GM19035 (cell line): ENCODE results near the gene TUBA3C.
"Not testable (repeated sequence)": the region's sequence is repeated elsewhere in the genome, so short reads cannot be mapped to it uniquely, and the experiment has no call there.

Experiments
- ATAC-seq: cut with Tn5 transposase; IDR thresholded peaks from one replicate; pipeline ENCODE4 v1.9.1; 2021; ENCODE audit not compliant: unreplicated experiment

Gene TUBA3C

GRCh38 chr13:19181621-19182485 lies at the start of gene TUBA3C:
TSS of gene TUBA3C (minus strand) at chr13:19181824. CDS start at chr13:19181747, 77 bp downstream.
- ATAC-seq: no peak

DNA sequence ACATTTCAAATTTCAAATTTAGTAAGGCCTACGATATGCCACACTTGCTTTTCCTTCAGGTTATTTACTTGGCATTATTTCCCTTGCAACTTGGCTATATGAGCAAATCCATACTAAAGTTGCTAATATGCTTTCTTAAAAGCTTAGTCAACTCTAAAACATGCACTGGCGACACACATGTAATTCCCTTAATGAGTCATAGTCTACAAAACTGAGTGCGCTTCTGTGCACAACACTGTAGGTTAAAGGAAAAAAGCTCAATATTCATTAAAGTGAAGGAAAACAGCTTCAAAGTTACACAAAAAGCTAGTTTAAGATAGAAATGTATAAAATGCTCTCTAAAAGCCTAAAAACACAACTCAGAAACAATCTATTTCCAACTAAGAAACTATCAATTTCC lies 25.8 kb upstream of the TUBA3C start:
- ATAC-seq: not testable (repeated sequence)

GRCh38 chr13:19192622-19193021 lies 11.0 kb upstream of the TUBA3C start:
- not testable (repeated sequence) for ATAC-seq

DNA sequence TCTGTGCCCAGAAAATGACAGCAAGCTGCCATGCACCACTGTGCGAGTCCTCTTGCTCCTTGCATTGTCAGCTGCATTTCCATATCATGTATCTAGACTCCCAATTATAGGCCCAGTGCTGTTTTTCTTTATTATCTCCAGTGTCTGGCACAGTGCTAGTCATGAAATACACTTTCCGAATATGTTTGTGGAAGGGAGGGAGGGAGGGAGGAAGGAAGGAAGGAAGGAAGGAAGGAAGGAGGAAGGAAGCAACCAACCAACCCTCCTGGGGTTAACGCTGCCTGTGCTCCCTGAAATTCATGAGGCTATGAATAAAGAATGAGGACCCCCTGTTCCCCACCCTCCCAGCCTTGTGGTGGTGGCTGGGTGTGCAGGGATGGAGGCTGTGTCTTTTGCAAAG lies 8.3 kb upstream of the TUBA3C start:
- not testable (repeated sequence) for ATAC-seq

DNA sequence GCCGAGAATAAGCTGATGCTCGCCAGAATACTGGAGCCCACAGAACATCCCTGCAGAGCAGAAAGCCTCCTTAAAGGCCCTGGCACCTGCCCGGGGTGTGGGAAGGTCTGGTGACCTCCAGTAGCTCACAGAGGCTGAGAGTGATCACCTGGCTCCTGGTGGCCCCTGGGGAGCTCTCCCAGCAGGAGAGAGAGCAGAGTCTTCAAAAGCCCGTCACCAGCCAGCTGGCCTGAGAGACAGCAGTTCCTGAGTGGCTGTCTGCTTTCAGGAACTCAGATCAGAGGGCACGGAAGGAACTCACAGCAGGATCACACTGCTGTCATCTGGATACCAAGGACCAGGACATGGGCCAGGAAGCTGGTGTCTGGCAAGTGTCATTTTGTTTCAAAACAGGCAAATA lies 7.7 kb upstream of the TUBA3C start:
- not testable (repeated sequence) for ATAC-seq

- ATAC-seq: no peak
Observed at GRCh38 chr13:19185865-19186645, 4.4 kb upstream of the TUBA3C start.

DNA sequence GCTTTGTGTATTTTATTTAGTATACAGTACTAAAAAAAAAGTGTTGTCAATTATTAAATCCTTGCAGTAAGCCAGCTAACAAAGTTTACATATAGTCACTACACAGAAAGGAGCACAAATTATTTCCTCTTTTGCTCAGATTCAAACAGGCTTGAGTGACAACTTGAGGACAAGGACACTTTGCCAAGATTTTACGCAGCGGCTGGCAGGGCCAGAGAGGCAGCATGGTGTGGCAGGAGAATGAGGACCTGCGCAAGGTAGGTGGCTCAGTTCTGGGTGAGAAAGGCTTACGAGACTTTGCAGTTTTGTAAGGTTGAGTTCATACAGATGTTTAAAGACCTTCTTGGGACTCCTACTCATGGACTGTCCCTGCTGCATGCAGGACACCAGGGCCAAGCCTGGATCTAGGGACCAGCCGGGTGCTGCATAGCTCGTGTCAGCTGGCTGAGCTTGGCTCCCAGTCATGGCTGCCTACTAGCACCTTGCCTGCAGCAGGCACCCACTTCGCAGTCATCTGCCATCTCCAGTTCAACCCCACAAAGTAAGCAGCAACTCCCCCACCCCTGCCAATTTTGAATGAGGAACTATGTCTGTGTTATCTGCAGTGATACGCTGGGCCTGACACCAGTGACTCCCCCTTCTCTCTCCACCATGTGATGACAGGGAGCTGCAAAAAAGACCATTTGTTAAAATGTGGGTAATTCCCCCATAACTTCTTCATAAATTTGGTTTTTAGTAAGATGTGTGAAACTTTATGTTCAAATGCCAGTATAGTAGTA lies 3.7 kb upstream of the TUBA3C start:
- ATAC-seq: no peak

DNA sequence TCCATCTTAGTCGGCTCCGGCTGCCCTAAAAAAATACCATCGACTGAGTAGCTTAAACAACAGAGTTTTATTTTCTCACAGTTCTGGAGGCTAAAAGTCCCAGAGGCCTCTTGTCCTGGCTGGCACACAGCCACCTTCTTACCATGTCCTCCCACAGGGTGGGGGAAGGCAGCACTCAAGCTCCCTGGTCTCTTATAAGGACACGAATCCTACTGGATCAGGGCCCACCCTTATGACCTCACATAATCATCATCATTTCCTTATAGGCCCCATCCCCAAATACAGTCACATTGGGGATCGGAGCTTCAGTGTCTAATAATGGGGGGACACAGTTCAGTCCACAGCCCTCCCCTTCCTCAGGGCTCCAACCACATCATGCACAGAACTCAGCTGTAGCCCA lies 2.6 kb upstream of the TUBA3C start:
- no peak for ATAC-seq

DNA sequence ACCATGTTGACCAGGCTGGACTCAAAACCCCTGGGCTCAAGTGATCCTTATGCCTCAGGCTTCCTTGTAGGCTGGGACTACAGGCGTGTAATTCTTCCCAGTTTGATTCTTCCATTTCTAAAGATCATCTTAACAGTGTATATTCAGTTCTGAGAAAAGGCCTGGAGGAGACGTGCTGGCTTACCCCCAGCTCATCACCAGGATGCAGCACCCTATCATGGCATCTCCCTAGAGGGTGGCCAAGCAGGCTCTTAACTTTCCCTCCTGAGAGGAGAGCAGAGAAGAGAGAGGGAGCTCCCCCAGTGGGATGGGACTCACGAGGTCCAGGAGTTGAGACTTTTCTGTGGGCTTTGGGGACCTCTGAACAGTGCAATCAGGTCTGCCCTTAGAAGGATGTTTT lies 2.1 kb upstream of the TUBA3C start:
- ATAC-seq: no peak

GRCh38 chr13:19182536-19182935 lies 912 bp upstream of the TUBA3C start:
- no peak for ATAC-seq

DNA sequence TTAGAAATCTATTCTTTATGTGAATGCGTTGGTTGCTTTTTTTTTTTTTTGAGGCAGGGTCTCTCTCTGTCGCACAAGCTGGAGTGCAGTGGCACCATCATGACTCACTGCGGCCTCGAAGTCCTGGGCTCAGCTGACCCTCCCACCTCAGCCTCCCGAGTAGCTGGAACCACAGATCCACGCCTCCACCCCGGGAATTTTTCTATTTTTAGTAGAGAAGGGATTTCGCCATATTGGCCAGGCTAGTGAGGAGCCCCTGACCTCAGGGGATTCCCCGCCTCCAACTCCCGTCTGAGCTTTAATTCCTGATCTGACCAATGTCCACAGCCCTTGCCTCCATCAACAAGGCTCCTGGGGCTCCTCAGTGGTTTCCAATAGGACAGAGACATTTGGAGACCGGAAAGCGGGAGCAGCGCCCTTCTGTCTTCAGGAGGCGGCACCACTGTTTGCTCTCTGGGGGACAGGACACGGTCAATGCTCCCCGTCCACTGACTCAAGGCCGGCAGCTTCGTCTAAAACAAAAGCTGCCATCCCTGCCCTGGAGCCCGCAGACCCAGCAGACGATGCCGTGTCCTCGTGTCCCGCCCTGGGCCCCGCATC lies 503 bp downstream of the TUBA3C start:
- no peak for ATAC-seq

DNA sequence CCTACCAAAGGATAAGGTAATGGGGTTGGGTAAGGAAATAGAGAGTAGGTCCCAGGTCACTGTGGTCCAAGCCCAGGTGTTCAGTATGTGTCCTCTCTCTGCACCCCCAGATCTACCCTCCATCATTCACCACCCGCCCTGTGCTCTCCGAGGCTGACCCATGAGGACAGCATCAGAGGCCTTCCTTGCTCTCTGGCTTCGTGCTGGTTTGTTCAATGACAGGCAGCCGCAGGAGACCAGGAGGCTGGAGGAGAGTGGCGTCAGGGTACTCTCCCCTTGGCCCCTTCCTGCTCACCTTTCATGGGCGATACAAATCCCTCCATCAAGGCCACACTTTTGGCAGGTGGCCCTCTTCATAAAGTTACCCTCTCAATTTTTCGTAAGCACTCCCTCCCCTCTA lies 1.7 kb downstream of the TUBA3C start:
- ATAC-seq: no peak

- ATAC-seq: no peak
Observed at GRCh38 chr13:19178901-19179593, 2.6 kb downstream of the TUBA3C start.

DNA sequence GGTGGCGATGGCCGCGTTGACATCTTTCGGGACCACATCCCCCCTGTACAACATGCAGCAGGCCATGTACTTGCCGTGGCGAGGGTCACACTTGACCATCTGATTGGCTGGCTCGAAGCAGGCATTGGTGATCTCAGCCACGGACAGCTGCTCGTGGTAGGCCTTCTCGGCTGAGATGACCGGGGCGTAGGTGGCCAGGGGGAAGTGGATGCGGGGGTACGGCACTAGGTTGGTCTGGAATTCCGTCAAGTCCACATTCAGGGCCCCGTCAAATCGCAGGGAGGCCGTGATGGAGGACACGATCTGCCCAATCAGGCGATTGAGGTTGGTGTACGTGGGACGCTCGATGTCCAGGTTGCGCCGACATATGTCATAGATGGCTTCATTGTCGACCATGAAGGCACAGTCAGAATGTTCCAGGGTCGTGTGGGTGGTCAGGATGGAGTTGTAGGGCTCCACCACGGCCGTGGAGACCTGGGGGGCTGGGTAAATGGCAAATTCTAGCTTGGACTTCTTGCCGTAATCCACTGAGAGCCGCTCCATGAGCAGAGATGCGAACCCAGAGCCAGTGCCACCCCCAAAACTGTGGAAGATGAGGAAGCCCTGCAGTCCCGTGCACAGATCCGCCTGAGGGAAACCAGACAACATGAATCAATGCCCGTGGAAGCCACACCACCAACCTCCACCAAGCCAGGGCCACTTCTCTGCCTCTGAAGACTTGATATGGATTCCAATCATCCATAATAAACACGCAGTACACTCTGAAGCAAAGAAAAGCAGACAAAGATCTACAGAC lies 4.4 kb downstream of the TUBA3C start:
- not testable (repeated sequence) for ATAC-seq

DNA sequence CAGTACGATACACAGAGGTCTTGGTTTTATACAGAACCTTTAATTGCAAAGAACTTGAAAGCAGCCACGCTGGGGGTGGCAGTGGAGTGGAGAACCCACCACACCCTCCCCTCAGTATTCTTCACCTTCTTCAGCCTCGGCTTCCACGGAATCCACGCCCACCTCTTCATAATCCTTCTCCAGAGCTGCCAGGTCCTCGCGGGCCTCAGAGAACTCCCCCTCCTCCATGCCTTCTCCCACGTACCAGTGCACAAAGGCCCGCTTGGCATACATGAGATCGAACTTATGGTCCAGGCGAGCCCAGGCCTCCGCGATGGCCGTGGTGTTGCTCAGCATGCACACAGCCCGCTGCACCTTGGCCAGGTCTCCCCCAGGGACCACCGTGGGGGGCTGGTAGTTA lies 7.9 kb downstream of the TUBA3C start:
- no peak for ATAC-seq

DNA sequence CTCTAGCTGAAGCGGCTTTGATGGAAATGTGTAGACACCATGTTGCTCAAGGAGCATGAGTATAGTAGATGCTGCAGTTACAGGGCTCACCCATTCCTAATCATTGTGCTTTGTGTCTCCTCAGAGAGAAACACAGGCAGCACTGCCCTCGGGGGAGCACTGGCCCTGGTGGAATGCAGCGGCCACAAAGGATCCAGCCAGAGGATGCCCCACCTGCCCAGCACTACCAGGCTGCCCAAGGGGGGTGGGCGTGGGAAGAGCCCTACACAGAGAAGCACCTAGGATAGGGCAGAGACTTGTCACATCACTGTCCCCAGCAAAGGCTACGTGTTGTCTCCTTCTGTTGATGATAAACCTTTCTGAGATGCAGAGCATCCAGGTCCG lies 9.0 kb downstream of the TUBA3C start:
- ATAC-seq: no peak

DNA sequence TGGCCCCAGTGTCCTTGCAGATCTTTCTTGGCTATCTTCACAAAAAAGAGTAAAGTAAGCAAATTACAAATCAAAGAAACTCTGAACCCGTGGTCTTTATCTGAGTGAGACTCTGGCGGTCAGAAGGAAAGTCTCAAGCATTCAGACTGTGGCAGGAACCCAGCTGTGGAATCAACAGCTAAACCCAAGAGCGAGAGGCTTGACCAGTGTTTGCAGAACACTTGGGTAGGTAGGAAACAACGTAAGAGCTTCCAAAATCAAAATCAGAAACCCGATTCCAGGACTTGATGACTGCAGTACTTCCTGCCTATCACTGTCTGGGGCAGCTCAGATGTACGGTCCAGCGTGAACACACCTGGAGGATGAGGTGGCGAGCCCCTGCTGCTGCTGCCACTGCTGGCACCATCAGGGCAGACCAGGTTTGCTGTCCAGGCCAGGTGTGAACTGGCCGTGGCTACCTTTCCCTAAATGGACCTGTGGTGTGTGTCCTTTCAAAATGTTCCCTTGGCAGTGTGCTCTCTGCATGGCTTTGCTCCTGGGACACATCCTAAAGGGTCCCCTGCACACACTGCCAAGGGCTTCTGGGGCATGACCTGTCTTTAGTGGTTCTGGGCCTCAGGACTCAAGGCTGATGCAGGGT lies 9.5 kb downstream of the TUBA3C start:
- ATAC-seq: no peak

DNA sequence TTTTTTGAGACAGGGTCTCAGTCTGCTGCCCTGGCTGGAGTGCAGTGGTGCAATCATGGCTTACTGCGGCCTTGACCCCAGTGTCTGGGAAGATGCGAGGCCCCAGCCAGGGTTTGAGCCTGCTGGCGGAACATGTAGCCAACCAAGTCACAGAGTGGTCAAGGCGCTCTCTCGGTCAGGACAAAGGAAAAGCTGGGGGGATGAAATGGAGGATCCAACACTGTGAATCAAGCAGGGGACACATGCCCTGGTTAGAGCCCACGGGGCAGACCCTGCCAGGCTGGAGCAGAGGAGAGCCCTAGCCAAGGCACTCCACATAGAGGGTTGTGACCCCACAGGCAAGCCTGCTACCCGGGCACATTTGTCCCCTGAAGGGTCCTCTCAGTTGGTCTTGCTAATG lies 10.1 kb downstream of the TUBA3C start:
- no peak for ATAC-seq

- no peak for ATAC-seq
Observed at GRCh38 chr13:19169991-19170390, 11.6 kb downstream of the TUBA3C start.
